Mesothelial cell of epicardium (in vitro differentiated cells): ENCODE data around the gene CHSY3. TPM values are rescaled to one million over a fixed set of nuclear protein-coding genes. Genes with fewer than 3 reads are reported as not detected.

Experiments used
- DNase-seq, 2 experiments: peaks; one replicate each; pipeline ENCODE4 v3.0.0; 2021; ENCODE audit warnings: low spot score in 2 of 2; ENCODE audit not compliant: unreplicated experiment in 2 of 2
- H3K27ac Mint-ChIP-seq: 2 replicates; pipeline ENCODE4 v1.8.0; 2021; ENCODE audit warnings: mixed read lengths
- H3K27me3 Mint-ChIP-seq: 2 replicates; pipeline ENCODE4 v1.8.0; 2021; ENCODE audit warnings: low read depth, mixed read lengths
- H3K36me3 Mint-ChIP-seq: 2 replicates; pipeline ENCODE4 v1.8.0; 2021; ENCODE audit warnings: mixed read lengths
- H3K4me1 Mint-ChIP-seq: 2 replicates; pipeline ENCODE4 v1.8.0; 2021; ENCODE audit warnings: mixed read lengths
- H3K4me3 Mint-ChIP-seq: 2 replicates; pipeline ENCODE4 v1.8.0; 2021; ENCODE audit warnings: mild to moderate bottlenecking, moderate library complexity, mixed read lengths
- H3K9me3 Mint-ChIP-seq: 2 replicates; pipeline ENCODE4 v1.8.0; 2021; ENCODE audit warnings: mixed read lengths
- total RNA-seq: library from RNA; stranded (reverse); gene quantifications from 3 replicates; pipeline ENCODE4 v1.2.1, GENCODE V29; 2021
- TF ChIP-seq, protein P1 (sequence below): fragments of 200-600 bp; sonication (generic); IDR thresholded peaks from one replicate; pipeline ENCODE4 v1.5.0; 2021; ENCODE audit warnings: antibody characterized with exemption; ENCODE audit not compliant: unreplicated experiment

CHSY3 gene
- total RNA-seq, 1 donor from 2014 or later: 4.8 TPM

DNA sequence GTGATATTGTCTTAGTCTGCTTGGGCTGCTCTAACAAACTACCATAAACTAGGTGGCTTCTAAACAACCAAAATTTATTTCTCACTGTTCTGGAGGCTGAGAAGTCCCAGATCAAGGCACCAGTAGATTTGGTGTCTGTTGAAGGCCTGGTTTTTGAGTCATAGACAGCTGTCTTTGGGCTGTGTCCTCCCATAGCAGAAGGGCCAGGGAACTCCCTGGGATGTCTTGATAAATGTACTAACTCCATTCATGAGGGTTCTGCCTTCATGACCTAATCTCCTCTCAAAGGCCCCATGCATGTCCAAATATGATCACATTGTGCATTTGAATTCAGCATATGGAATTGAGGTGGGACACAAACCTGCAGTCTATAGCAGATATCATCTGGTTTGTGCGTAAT, 121.2 kb downstream of the CHSY3 start:
- H3K9me3 Mint-ChIP-seq: no peaks in the 10 kb centered on the region
- H3K4me1 Mint-ChIP-seq: no peaks in the 10 kb centered on the region
- H3K36me3 Mint-ChIP-seq: no peaks in the 10 kb centered on the region
- H3K4me3 Mint-ChIP-seq: no peak overlapping the region
- TF ChIP-seq, protein P1, sequence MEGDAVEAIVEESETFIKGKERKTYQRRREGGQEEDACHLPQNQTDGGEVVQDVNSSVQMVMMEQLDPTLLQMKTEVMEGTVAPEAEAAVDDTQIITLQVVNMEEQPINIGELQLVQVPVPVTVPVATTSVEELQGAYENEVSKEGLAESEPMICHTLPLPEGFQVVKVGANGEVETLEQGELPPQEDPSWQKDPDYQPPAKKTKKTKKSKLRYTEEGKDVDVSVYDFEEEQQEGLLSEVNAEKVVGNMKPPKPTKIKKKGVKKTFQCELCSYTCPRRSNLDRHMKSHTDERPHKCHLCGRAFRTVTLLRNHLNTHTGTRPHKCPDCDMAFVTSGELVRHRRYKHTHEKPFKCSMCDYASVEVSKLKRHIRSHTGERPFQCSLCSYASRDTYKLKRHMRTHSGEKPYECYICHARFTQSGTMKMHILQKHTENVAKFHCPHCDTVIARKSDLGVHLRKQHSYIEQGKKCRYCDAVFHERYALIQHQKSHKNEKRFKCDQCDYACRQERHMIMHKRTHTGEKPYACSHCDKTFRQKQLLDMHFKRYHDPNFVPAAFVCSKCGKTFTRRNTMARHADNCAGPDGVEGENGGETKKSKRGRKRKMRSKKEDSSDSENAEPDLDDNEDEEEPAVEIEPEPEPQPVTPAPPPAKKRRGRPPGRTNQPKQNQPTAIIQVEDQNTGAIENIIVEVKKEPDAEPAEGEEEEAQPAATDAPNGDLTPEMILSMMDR: no peak
- no peak overlapping the region for H3K27ac Mint-ChIP-seq
- peaks cover 2% of the 10 kb centered on the region for H3K27me3 Mint-ChIP-seq
- no peak for DNase-seq

DNA sequence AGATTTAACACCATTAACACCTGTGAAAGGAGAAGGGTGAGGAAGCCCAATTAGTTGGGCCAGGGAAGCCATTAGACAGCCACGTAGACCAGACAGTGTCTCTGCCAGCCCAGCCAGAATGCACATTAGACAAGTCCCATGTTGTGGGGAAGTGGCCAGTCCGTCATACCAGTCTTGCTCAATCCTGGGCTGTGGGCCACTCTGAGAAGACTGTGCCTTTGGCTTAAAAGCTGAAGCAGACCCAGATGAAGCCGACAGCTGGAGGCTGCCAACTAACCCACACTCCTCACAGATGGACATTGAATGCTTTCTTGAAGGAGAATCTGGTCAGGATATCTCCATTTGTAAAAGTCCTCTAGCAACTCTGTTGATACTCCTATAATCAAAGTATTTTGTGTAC, 128.5 kb downstream of the CHSY3 start:
- Mint-ChIP-seq H3K4me3 (no peak overlapping the region), H3K27ac (no peak overlapping the region), H3K4me1 (no peaks in the 10 kb centered on the region), H3K36me3 (no peaks in the 10 kb centered on the region), H3K9me3 (no peaks in the 10 kb centered on the region), H3K27me3 (peaks cover 4% of the 10 kb centered on the region)
- DNase-seq: no peak
- TF ChIP-seq, protein P1: no peak

DNA sequence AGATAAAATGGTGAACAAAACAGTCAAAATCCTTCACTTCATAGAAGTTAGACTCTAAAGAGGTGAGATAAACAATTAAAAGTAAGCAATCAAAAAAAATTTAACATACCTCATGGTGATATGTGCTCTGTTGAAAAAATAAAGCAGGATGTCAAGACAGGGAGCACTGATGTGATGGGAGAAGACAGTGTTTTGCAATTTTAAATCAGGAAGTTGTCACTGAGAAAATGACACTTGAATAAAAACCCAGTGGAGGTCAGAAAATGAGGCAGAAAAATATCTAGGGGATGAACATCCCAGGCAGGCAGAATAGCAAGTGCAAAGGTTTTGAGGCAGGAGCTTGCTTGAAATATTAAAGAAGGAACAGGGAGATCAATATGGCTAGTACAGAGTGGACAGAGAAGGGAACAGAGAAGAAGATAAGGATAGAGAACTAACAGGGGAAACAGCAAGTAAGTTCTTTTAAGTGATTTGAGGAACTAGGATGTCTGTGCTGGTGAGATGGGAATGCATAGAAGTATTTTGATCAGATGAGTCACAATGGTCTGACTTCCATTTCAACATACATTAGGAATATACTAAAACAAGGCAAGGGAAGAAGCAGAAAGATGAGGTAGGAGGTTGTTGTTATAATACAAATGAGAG, 130.4 kb downstream of the CHSY3 start:
- Mint-ChIP-seq H3K27ac (no peak overlapping the region), H3K4me3 (no peak overlapping the region)

DNA sequence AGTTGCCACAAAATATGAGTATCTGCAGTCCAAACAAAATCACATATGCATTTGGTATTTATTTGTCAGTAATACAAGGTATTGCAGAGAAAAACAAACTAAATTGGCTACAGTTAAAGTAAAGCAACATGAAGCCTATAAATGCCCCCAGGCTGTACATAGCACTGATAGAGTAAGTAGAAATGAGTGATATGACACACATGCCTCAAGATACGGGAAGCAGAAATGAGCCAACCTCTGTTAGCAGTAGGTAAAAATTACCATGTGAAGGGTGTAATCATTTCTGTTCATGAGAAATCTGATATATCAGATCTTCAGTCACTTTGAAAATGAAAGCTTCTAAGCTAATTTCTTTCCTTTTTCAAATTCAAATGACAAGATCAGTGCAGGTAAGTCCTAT, 131.1 kb downstream of the CHSY3 start:
- peaks cover 2% of the 10 kb centered on the region for H3K27me3 Mint-ChIP-seq
- H3K36me3 Mint-ChIP-seq: no peaks in the 10 kb centered on the region
- H3K4me3 Mint-ChIP-seq: no peak overlapping the region
- H3K27ac Mint-ChIP-seq: no peak overlapping the region
- H3K9me3 Mint-ChIP-seq: no peaks in the 10 kb centered on the region
- DNase-seq: no peak
- H3K4me1 Mint-ChIP-seq: no peaks in the 10 kb centered on the region
- TF ChIP-seq, protein P1: no peak

More for the DNA sequence above, 130.4 kb downstream of the CHSY3 start:
- H3K36me3 Mint-ChIP-seq: no peaks in the 10 kb centered on the region
- no peaks in the 10 kb centered on the region for H3K9me3 Mint-ChIP-seq
- TF ChIP-seq, protein P1: no peak
- DNase-seq: no peak
- peaks cover 2% of the 10 kb centered on the region for H3K27me3 Mint-ChIP-seq
- H3K4me1 Mint-ChIP-seq: no peaks in the 10 kb centered on the region

DNA sequence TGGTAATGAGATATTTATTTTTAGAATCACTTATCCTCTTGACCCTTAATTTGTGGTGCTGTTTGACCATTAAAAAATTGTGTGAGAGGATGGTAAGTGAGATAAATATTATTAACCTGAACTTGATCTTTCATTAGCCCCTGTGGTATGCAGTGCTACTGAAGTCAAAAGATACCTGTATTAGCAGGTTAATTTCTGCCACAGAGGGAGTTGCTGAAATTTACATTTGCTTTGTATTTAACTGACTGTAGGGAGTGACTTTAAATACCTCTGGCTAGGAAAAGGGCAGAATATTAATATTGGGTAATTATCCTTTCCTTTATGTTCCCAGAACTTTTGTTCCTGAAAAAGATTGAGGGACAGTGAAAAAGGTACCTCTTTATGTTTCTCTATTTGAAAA, 133.6 kb downstream of the CHSY3 start:
- TF ChIP-seq, protein P1: no peak
- Mint-ChIP-seq H3K9me3 (no peaks in the 10 kb centered on the region), H3K27me3 (peaks cover 2% of the 10 kb centered on the region), H3K27ac (no peak overlapping the region), H3K36me3 (no peaks in the 10 kb centered on the region), H3K4me3 (no peak overlapping the region), H3K4me1 (no peaks in the 10 kb centered on the region)
- no peak for DNase-seq

DNA sequence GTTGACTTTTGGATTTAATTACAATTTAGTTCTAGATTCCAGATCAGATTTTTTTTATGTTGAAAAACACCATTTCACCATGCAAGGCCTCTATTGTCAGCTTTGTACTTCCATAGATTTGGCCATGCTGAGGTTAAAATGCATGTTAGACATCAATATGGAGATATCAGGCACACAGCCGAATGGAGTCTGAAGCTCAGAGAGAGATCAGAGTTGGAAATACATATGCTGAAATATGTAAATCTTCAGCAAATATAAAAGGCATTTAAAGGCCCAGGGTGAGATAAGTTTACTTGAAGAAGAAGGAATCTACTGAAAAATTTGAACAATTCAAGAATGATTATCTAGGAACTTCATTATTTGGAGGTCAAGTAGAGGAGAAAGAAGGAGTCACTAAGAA, 139.6 kb downstream of the CHSY3 start:
- H3K27ac Mint-ChIP-seq: no peak overlapping the region
- H3K4me1 Mint-ChIP-seq: no peaks in the 10 kb centered on the region
- H3K27me3 Mint-ChIP-seq: peaks cover 3% of the 10 kb centered on the region
- TF ChIP-seq, protein P1: no peak
- no peak for DNase-seq
- H3K36me3 Mint-ChIP-seq: no peaks in the 10 kb centered on the region
- H3K4me3 Mint-ChIP-seq: no peak overlapping the region
- H3K9me3 Mint-ChIP-seq: no peaks in the 10 kb centered on the region
